ENCODE results near the gene TLL2.
A peak's percentile ranks its signal among the peaks of the same experiment; 100 is the strongest.

Gene TLL2

DNA sequence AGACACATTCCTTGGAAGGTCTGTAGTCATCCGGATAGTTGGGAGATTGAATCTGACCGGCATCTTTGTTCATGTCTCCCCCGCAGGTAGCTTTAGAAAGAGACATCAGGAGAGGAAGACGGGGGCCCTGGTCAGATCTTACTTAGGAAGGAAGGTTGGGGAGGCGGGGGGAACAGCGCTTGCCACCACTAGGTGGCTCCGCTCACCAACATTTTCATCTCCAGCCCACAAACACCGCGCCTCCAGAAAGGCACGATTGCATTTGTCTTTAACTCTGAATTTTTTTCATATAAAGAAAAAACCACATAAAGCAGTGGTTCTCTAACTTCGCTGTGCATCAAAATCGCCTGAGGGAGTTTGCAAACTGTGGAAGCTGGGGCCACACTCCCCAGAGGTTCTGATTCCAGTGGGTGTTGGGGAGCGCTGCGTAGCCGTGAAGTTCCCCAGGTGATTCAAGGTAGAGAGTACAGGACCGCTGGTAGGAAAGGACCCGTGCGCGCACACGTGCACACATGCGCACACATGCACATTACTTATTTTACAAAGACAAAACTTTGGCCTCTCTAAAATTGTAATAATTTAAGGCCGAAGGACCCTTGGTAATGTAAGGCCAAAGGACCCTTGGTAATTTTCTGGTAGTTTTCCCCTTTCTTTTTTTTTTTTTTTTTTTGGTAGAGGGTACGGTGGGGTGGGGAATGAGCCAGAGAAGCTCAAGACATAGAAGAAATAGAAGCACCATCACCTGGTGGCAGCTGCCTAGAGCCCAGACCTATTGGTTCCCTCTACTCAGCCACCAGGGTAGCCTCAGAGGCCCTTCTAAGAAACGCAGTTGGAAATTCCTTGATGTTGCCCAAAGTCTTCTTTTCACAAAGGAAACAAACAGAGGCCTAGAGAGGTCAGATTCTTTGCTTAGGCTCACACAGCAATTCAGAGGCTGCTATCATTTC, 117.5 kb downstream of the TLL2 start:
- H3K4me1 ChIP-seq = no peaks in the 10 kb centered on the region
- no peaks in the 10 kb centered on the region for H3K79me2 ChIP-seq
- H3K9me3 ChIP-seq (ENCODE audit: control insufficient read depth, low read length) = no peaks in the 10 kb centered on the region
- TF ChIP-seq, protein P1, sequence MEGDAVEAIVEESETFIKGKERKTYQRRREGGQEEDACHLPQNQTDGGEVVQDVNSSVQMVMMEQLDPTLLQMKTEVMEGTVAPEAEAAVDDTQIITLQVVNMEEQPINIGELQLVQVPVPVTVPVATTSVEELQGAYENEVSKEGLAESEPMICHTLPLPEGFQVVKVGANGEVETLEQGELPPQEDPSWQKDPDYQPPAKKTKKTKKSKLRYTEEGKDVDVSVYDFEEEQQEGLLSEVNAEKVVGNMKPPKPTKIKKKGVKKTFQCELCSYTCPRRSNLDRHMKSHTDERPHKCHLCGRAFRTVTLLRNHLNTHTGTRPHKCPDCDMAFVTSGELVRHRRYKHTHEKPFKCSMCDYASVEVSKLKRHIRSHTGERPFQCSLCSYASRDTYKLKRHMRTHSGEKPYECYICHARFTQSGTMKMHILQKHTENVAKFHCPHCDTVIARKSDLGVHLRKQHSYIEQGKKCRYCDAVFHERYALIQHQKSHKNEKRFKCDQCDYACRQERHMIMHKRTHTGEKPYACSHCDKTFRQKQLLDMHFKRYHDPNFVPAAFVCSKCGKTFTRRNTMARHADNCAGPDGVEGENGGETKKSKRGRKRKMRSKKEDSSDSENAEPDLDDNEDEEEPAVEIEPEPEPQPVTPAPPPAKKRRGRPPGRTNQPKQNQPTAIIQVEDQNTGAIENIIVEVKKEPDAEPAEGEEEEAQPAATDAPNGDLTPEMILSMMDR (IDR thresholded peaks at IDR 0.05) = peak; percentile 85
- H3K4me3 ChIP-seq (ENCODE audit: low read depth, low read length) = no peak overlapping the region
- H3K27me3 ChIP-seq (ENCODE audit: control insufficient read depth, insufficient read depth, low read length) = no peaks in the 10 kb centered on the region
- H3K4me2 ChIP-seq (ENCODE audit: low read length) = no peak overlapping the region
- no peak overlapping the region for H3K9ac ChIP-seq
- peak overlapping the region; percentile 6 for H2AFZ ChIP-seq
- no peak overlapping the region for H3K27ac ChIP-seq
- no peaks in the 10 kb centered on the region for H3K36me3 ChIP-seq (ENCODE audit: control insufficient read depth, insufficient read depth, low read length)

- H3K4me3 ChIP-seq (ENCODE audit: low read depth, low read length) = no peak overlapping the region
- no peaks in the 10 kb centered on the region for H3K9me3 ChIP-seq (ENCODE audit: control insufficient read depth, low read length)
- TF ChIP-seq, protein P1 (IDR thresholded peaks at IDR 0.05) = no peak
These were observed 123.3 kb downstream of the TLL2 start for GRCh38 chr10:96390460-96390864.

DNA sequence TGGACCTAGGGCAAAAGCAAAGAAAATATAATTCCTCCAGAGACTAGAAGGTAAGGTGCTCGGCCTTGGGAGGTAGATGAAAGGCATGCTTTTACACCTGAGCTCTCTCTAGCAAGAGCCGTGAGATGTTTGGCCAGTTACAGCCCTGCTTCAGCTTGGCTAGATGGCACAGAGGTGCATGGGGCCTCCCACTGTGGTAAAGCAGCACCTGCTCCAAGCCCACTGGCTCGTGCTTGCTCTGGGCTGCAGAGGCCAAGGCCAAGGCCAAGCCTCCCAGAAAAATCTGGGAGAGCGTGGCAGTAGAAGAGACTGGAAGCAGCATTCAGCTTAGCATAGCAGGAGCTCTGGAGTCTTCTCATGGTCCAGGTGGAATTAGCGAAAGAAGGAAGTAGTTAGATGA, 123.9 kb downstream of the TLL2 start:
- no peaks in the 10 kb centered on the region for H3K36me3 ChIP-seq (ENCODE audit: control insufficient read depth, insufficient read depth, low read length)
- no peak overlapping the region for H3K27ac ChIP-seq
- H3K4me3 ChIP-seq (ENCODE audit: low read depth, low read length) = no peak overlapping the region
- no peaks in the 10 kb centered on the region for H3K27me3 ChIP-seq (ENCODE audit: control insufficient read depth, insufficient read depth, low read length)
- TF ChIP-seq, protein P1 (IDR thresholded peaks at IDR 0.05) = no peak
- H3K79me2 ChIP-seq = no peaks in the 10 kb centered on the region
- H3K4me2 ChIP-seq (ENCODE audit: low read length) = no peak overlapping the region
- H3K9me3 ChIP-seq (ENCODE audit: control insufficient read depth, low read length) = no peaks in the 10 kb centered on the region
- H2AFZ ChIP-seq = no peak overlapping the region
- H3K9ac ChIP-seq = no peak overlapping the region
- no peaks in the 10 kb centered on the region for H3K4me1 ChIP-seq

More at GRCh38 chr10:96390460-96390864, 123.3 kb downstream of the TLL2 start:
- no peaks in the 10 kb centered on the region for H3K79me2 ChIP-seq
- H3K36me3 ChIP-seq (ENCODE audit: control insufficient read depth, insufficient read depth, low read length) = no peaks in the 10 kb centered on the region
- no peaks in the 10 kb centered on the region for H3K27me3 ChIP-seq (ENCODE audit: control insufficient read depth, insufficient read depth, low read length)
- H2AFZ ChIP-seq = no peak overlapping the region
- no peak overlapping the region for H3K9ac ChIP-seq
- no peaks in the 10 kb centered on the region for H3K4me1 ChIP-seq
- no peak overlapping the region for H3K4me2 ChIP-seq (ENCODE audit: low read length)
- H3K27ac ChIP-seq = no peak overlapping the region

DNA sequence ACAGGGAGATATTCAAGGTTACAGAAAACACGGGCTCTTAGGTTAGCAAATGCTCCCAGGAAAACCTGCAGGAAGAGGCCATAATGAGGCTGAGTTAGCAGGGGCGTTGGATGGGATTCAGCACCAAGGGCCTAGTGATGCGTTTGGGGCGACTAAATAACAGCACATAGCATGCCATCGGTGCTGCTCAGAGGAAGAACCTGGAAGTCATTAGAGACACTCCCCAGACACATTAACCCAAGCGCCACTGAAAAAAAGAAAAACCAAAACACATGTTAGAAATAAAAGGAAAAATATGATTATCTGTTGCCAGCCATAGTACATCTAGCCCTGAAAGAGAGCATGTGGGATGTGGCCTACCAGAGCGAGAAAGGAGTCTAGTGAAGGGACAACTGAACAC, 126.1 kb downstream of the TLL2 start:
- Histone ChIP-seq H3K4me2 (ENCODE audit: low read length) (no peak overlapping the region), H3K79me2 (no peaks in the 10 kb centered on the region), H3K27me3 (ENCODE audit: control insufficient read depth, insufficient read depth, low read length) (no peaks in the 10 kb centered on the region), H3K36me3 (ENCODE audit: control insufficient read depth, insufficient read depth, low read length) (no peaks in the 10 kb centered on the region), H3K4me1 (no peaks in the 10 kb centered on the region), H2AFZ (no peak overlapping the region), H3K27ac (no peak overlapping the region), H3K4me3 (ENCODE audit: low read depth, low read length) (no peak overlapping the region), H3K9me3 (ENCODE audit: control insufficient read depth, low read length) (no peaks in the 10 kb centered on the region), H3K9ac (no peak overlapping the region)
- TF ChIP-seq, protein P1 (IDR thresholded peaks at IDR 0.05) = no peak
